Naive thymus-derived CD4-positive, alpha-beta T cell (primary cell): ENCODE data around the gene VPS35. TPM values are rescaled to one million over a fixed set of nuclear protein-coding genes. Genes with fewer than 3 reads are reported as not detected.
"Not testable (repeated sequence)": the region's sequence is repeated elsewhere in the genome, so short reads cannot be mapped to it uniquely, and the experiment has no call there.

Experiments used
- ATAC-seq: fragments of 150-1000 bp; cut with Tn5 transposase; 2 replicates; pipeline ENCODE4 v1.10.0; 2021; ENCODE audit warnings: mild to moderate bottlenecking, moderate library complexity
- CTCF ChIA-PET: fragments of 350-600 bp; sonication (Branson Sonifier 250); formaldehyde crosslinking; loops from one replicate; lab custom pipeline; 2021; ENCODE audit warnings: antibody characterized with exemption; lab: Charles Lee
- POLR2A ChIA-PET: fragments of 350-600 bp; sonication (Branson Sonifier 250); formaldehyde crosslinking; loops from one replicate; lab custom pipeline; 2021; ENCODE audit warnings: antibody characterized with exemption, inconsistent platforms; lab: Charles Lee
- DNase-seq, 9 donors: peaks; one replicate each; pipeline versions ENCODE4 v3.0.0 to v3.0.0-alpha.2; 2020 to 2022; ENCODE audit warnings: mixed read lengths in 1 of 9
- H3K27ac ChIP-seq: one replicate; pipeline ENCODE4 v1.7.0; 2013; ENCODE audit warnings: mild to moderate bottlenecking, low read depth, low read length, moderate library complexity
- H3K27me3 ChIP-seq, 2 donors: one replicate each; pipeline ENCODE4 v1.7.0; 2013; ENCODE audit warnings: low read length in 2 of 2, mild to moderate bottlenecking in 2 of 2, moderate library complexity in 2 of 2; ENCODE audit not compliant: control insufficient read depth in 2 of 2, insufficient read depth in 2 of 2
- H3K36me3 ChIP-seq, 3 experiments: 1 replicate in 2 of 3; 2 replicates in 1 of 3; pipeline ENCODE4 v1.7.0; 2013; ENCODE audit warnings: low read length in 3 of 3, mild to moderate bottlenecking in 3 of 3, moderate library complexity in 1 of 3; ENCODE audit not compliant: insufficient read depth in 3 of 3, control insufficient read depth in 2 of 3
- H3K4me1 ChIP-seq, 2 donors: one replicate each; pipeline ENCODE4 v1.7.0; 2013; ENCODE audit warnings: low read length in 2 of 2, mild to moderate bottlenecking in 2 of 2, moderate library complexity in 1 of 2; ENCODE audit not compliant: control insufficient read depth in 2 of 2, insufficient read depth in 2 of 2
- H3K4me3 ChIP-seq: 2 replicates; pipeline ENCODE4 v1.7.0; 2013; ENCODE audit warnings: mild to moderate bottlenecking, low read length
- H3K9me3 ChIP-seq, 3 experiments: 1 replicate in 2 of 3; 2 replicates in 1 of 3; pipeline ENCODE4 v1.7.0; 2013; ENCODE audit warnings: low read length in 3 of 3; ENCODE audit not compliant: control insufficient read depth in 2 of 3
- H3K27ac Mint-ChIP-seq, 9 donors: one replicate each; pipeline ENCODE4 v1.8.0; 2020 to 2022; ENCODE audit warnings: mixed read lengths in 9 of 9, mild to moderate bottlenecking in 8 of 9, moderate library complexity in 5 of 9, inconsistent platforms in 2 of 9
- H3K27me3 Mint-ChIP-seq, 5 donors: one replicate each; pipeline ENCODE4 v1.8.0; 2021 to 2022; ENCODE audit warnings: mixed read lengths in 5 of 5, mild to moderate bottlenecking in 1 of 5
- H3K36me3 Mint-ChIP-seq, 5 donors: one replicate each; pipeline ENCODE4 v1.8.0; 2020 to 2022; ENCODE audit warnings: mixed read lengths in 5 of 5, mild to moderate bottlenecking in 3 of 5, inconsistent platforms in 1 of 5
- H3K4me1 Mint-ChIP-seq, 7 donors: one replicate each; pipeline ENCODE4 v1.8.0; 2020 to 2022; ENCODE audit warnings: mixed read lengths in 7 of 7, mild to moderate bottlenecking in 3 of 7, inconsistent platforms in 1 of 7
- H3K4me3 Mint-ChIP-seq, 10 donors: one replicate each; pipeline ENCODE4 v1.8.0; 2020 to 2022; ENCODE audit warnings: mild to moderate bottlenecking in 10 of 10, mixed read lengths in 10 of 10, moderate library complexity in 6 of 10, inconsistent platforms in 2 of 10
- H3K9me3 Mint-ChIP-seq, 11 donors: one replicate each; pipeline ENCODE4 v1.8.0; 2020 to 2022; ENCODE audit warnings: mixed read lengths in 11 of 11, mild to moderate bottlenecking in 4 of 11, inconsistent platforms in 1 of 11, moderate library complexity in 1 of 11
- intact Hi-C, 2 donors: fragments of 100-400 bp; cut with micrococcal nuclease; formaldehyde crosslinking; loops; one replicate each; pipeline ENCODE4 v1.15.1; 2023
- polyA plus RNA-seq, 2 donors: library from polyadenylated mRNA; unstranded; fragments of 300-500 nt; fragmentation: Illumina TruSeq; gene quantifications; one replicate each; pipeline ENCODE4 v1.2.3, GENCODE V29; 2021
- total RNA-seq, 6 experiments: library from RNA in 5 of 6; stranded (reverse) in 5 of 6; gene quantifications; 1 replicate in 5 of 6; 2 replicates in 1 of 6; pipeline ENCODE4 v1.2.3 and lab custom pipeline; 2021 to 2026

Gene VPS35
- total and polyA plus RNA-seq, 7 experiments from 2014 or later, result 53.8 to 93.0 (median 85.7) TPM

- Mint-ChIP-seq H3K9me3 (no peaks in the 10 kb centered on the region), H3K4me3 (no peak overlapping the region), H3K36me3 (no peaks in the 10 kb centered on the region), H3K4me1 (peaks cover 0 to 4% (median 0%) of the 10 kb centered on the region in 7 donors), H3K27ac (no peak overlapping the region), H3K27me3 (no peaks in the 10 kb centered on the region)
- CTCF ChIA-PET, result no interaction called here
- POLR2A ChIA-PET, result no interaction called here
- ATAC-seq (no peak), DNase-seq (no peak)
- H3K27me3 ChIP-seq, result no peaks in the 10 kb centered on the region
- H3K4me3 ChIP-seq, result no peak overlapping the region
- intact Hi-C loops, result no loop called here
- no peak overlapping the region for H3K27ac ChIP-seq
- H3K36me3 ChIP-seq, result no peaks in the 10 kb centered on the region
- H3K4me1 ChIP-seq, result no peaks in the 10 kb centered on the region
- H3K9me3 ChIP-seq, result no peaks in the 10 kb centered on the region
Observed at GRCh38 chr16:46629331-46630219, 59.4 kb downstream of the VPS35 start.

DNA sequence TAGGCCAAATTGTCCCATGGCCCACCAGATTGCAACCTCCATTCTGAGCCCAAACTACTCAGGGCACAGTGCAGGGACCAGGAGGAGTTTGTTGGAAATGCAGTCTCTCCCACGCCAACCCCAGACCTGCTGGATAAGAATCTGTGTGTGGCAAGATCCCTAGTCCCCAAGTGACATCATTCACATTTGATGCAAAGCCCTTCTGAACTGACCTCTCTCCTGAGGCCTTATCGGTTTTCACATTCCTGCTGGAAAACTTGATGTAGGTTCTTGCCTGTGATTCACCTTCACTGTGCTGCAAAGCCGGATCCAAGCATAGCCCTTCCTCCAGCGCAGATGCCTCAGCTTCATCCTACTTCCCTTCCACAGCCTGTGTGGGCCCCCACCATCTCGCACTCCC, 61.2 kb downstream of the VPS35 start:
- Histone ChIP-seq H3K36me3 (no peaks in the 10 kb centered on the region), H3K27me3 (no peaks in the 10 kb centered on the region), H3K27ac (no peak overlapping the region), H3K9me3 (no peaks in the 10 kb centered on the region), H3K4me3 (no peak overlapping the region), H3K4me1 (no peaks in the 10 kb centered on the region)
- ATAC-seq (no peak), DNase-seq (no peak)
- H3K27me3 Mint-ChIP-seq, result no peaks in the 10 kb centered on the region
- ChIA-PET POLR2A (no interaction called here), CTCF (no interaction called here)
- H3K36me3 Mint-ChIP-seq, result no peaks in the 10 kb centered on the region
- H3K4me1 Mint-ChIP-seq, result peaks cover 0 to 4% (median 0%) of the 10 kb centered on the region in 7 donors
- H3K9me3 Mint-ChIP-seq, result no peaks in the 10 kb centered on the region
- no peak overlapping the region for H3K4me3 Mint-ChIP-seq
- intact Hi-C loops, result no loop called here
- no peak overlapping the region for H3K27ac Mint-ChIP-seq

GRCh38 chr16:46626681-46627080, 62.3 kb downstream of the VPS35 start:
- H3K9me3 ChIP-seq, H3K36me3 Mint-ChIP-seq, H3K4me3 Mint-ChIP-seq, H3K4me1 Mint-ChIP-seq, H3K27me3 ChIP-seq, H3K4me3 ChIP-seq, ATAC-seq, H3K27ac ChIP-seq, DNase-seq, H3K4me1 ChIP-seq, H3K9me3 Mint-ChIP-seq, CTCF ChIA-PET, H3K36me3 ChIP-seq, H3K27me3 Mint-ChIP-seq, intact Hi-C loops, POLR2A ChIA-PET, H3K27ac Mint-ChIP-seq: not testable (repeated sequence)

DNA sequence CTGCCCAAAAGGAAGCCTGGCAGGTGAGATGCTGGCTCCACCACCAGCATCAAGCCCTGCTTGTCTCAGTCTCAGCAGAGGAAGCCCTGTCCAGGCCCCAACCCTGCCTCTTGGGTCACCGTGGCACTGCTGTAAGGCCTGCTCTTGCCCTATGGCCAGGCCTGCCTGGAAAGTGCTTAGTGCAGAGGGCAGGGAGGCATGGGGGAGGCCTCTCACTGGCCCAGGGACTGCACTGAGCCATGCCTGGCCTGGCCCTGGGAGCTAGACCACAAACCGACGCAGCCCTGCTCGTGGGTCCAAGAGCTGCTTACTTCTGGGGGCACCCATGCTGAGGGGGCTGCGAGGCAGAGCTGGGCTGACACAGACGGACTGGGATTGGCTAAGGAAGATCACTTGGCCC, 64.1 kb downstream of the VPS35 start:
- H3K4me1 ChIP-seq, H3K36me3 ChIP-seq, H3K4me3 ChIP-seq, POLR2A ChIA-PET, H3K27ac ChIP-seq, CTCF ChIA-PET, H3K27me3 ChIP-seq, DNase-seq, ATAC-seq, H3K27ac Mint-ChIP-seq, H3K4me3 Mint-ChIP-seq, H3K9me3 ChIP-seq, H3K36me3 Mint-ChIP-seq, H3K9me3 Mint-ChIP-seq: not testable (repeated sequence)
- Mint-ChIP-seq H3K27me3 (peaks cover 0 to 13% (median 0%) of the 10 kb centered on the region in 5 donors), H3K4me1 (peaks cover 14 to 23% (median 22%) of the 10 kb centered on the region in 7 donors)
- intact Hi-C loops, result loop anchor here in 1 of 2 donors (5.0 kb wide), 1 partner anchor 837 kb away; the partner anchor contains the start of genes ITFG1 and PHKB

DNA sequence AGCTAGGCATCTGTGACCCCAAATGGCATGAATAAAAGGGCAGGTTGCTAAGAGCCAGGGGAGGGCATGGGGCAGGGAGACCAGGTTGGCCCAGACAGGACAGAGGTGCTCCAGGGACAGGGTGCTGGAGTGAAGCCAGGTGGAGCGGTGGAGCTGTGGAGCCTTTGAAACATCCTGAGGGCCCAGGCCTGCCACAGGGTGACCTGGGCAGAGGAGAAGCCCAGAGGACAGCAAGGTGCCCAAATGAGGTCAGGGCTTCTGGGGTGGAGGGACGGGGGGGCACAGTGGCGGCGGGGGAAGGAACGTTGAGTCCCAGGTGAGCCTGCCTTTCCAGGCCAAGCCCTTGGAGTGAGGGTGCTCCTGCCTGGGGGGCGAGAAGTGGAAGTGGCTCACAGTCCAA, 65.3 kb downstream of the VPS35 start:
- intact Hi-C loops, result loop anchor here in 1 of 2 donors (5.0 kb wide), 1 partner anchor 839 kb away; the partner anchor contains the start of genes ITFG1 and PHKB
- CTCF ChIA-PET, ATAC-seq, H3K27ac Mint-ChIP-seq, POLR2A ChIA-PET, H3K4me3 Mint-ChIP-seq, H3K4me1 ChIP-seq, H3K27ac ChIP-seq, H3K36me3 ChIP-seq, H3K9me3 Mint-ChIP-seq, H3K36me3 Mint-ChIP-seq, DNase-seq, H3K4me3 ChIP-seq, H3K9me3 ChIP-seq, H3K27me3 ChIP-seq: not testable (repeated sequence)
- Mint-ChIP-seq H3K4me1 (peaks cover 13 to 25% (median 22%) of the 10 kb centered on the region in 7 donors), H3K27me3 (peaks cover 0 to 13% (median 0%) of the 10 kb centered on the region in 5 donors)

DNA sequence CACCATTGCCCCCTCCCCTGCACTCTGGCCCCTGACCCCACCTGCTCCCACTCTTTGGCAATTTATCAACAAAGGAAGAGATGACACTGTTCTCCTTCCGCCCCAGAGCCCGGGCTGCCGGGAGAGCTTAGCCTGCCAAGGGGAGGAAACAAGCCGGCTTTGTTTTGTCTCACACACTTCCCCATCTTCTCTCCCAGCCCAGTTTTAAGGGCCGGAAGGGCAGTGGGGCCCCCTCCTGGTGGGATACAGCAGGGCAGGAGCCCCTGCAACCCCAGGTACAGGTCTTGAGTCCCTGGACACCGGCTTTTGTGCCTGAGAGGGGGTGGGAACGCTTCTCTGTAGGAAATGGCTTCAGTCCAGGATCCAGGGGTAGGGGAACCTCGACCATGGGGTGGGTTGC, 65.7 kb downstream of the VPS35 start:
- POLR2A ChIA-PET, H3K4me3 ChIP-seq, H3K36me3 ChIP-seq, H3K36me3 Mint-ChIP-seq, H3K9me3 ChIP-seq, H3K4me3 Mint-ChIP-seq, CTCF ChIA-PET, H3K27me3 ChIP-seq, H3K4me1 ChIP-seq, H3K27ac Mint-ChIP-seq, H3K9me3 Mint-ChIP-seq, DNase-seq, H3K27ac ChIP-seq: not testable (repeated sequence)
- peak; percentile 66 for ATAC-seq
- intact Hi-C loops, result loop anchor here in 1 of 2 donors (5.0 kb wide), 1 partner anchor 839 kb away; the partner anchor contains the start of genes ITFG1 and PHKB
- peaks cover 0 to 13% (median 0%) of the 10 kb centered on the region in 5 donors for H3K27me3 Mint-ChIP-seq
- peaks cover 13 to 29% (median 22%) of the 10 kb centered on the region in 7 donors for H3K4me1 Mint-ChIP-seq
